Panc1 (cell line): ENCODE measurements around the gene NUMBL. TPM values are rescaled to one million over a fixed set of nuclear protein-coding genes. Genes with fewer than 3 reads are reported as not detected.

Experiments
- ATAC-seq: fragments of 200-7000 bp; cut with Tn5 transposase; 2 replicates; pipeline ENCODE4 v1.9.1; 2020; ENCODE audit warnings: mild to moderate bottlenecking, moderate library complexity
- BruUV-seq: library from RNA; stranded (reverse); fragments of 400-500 nt; replicated peaks from 2 replicates; lab custom pipeline; 2021; lab: Mats Ljungman, UMichigan
- CTCF ChIA-PET: fragments of 300-600 bp; sonication (Branson Sonifier 250); formaldehyde crosslinking; loops from one replicate; lab custom pipeline; 2022; ENCODE audit warnings: antibody characterized with exemption; lab: Charles Lee
- POLR2A ChIA-PET: fragments of 300-600 bp; sonication (Branson Sonifier 250); formaldehyde crosslinking; loops from one replicate; lab custom pipeline; 2022; ENCODE audit warnings: antibody characterized with exemption; lab: Charles Lee
- DNase-seq: peaks from one replicate; pipeline ENCODE4 v3.0.0-alpha.2; 2010; ENCODE audit warnings: low read depth, low spot score
- H3K27ac ChIP-seq: 2 replicates; pipeline ENCODE4 v1.5.1; 2011; ENCODE audit warnings: mild to moderate bottlenecking, low read length, inconsistent platforms
- H3K27me3 ChIP-seq: fragments of 200-500 bp; sonication (Bioruptor generic); 2 replicates; pipeline ENCODE4 v1.6.0; 2014; ENCODE audit warnings: low read length, inconsistent platforms; ENCODE audit not compliant: control insufficient read depth, insufficient read depth
- H3K36me3 ChIP-seq: fragments of 200-500 bp; sonication (Bioruptor generic); 2 replicates; pipeline ENCODE4 v1.5.1; 2014; ENCODE audit warnings: inconsistent platforms, mild to moderate bottlenecking, low read length, moderate library complexity; ENCODE audit not compliant: control insufficient read depth, insufficient read depth
- H3K4me1 ChIP-seq: 2 replicates; pipeline ENCODE4 v1.5.1; 2011; ENCODE audit warnings: inconsistent platforms, mild to moderate bottlenecking, low read length, moderate library complexity; ENCODE audit not compliant: control insufficient read depth, insufficient read depth
- H3K4me3 ChIP-seq, 2 experiments: 2 replicates each; pipeline ENCODE4 v1.5.1; 2011 to 2012; ENCODE audit warnings: low read depth in 2 of 2, low read length in 2 of 2, mild to moderate bottlenecking in 2 of 2, inconsistent platforms in 1 of 2, moderate library complexity in 1 of 2
- H3K9me3 ChIP-seq: fragments of 200-500 bp; sonication (Bioruptor generic); 2 replicates; pipeline ENCODE4 v1.5.1; 2014; ENCODE audit warnings: low read depth, mild to moderate bottlenecking, inconsistent platforms, low read length, moderate library complexity; ENCODE audit not compliant: control insufficient read depth, insufficient read depth
- CTCF ChIP-seq: fragments of 450-650 bp; IDR thresholded peaks from 2 replicates; pipeline ENCODE4 v1.5.1; 2017; ENCODE audit warnings: mild to moderate bottlenecking
- POLR2AphosphoS5 ChIP-seq: IDR thresholded peaks from 2 replicates; pipeline ENCODE4 v1.6.1; 2012; ENCODE audit warnings: mild to moderate bottlenecking, low read depth, low read length, moderate library complexity
- SIN3A ChIP-seq: IDR thresholded peaks from 2 replicates; pipeline ENCODE4 v1.6.1; 2012; ENCODE audit warnings: low read depth, mild to moderate bottlenecking, low read length, moderate library complexity, borderline replicate concordance; ENCODE audit not compliant: insufficient read depth
- TCF7L2 ChIP-seq: IDR thresholded peaks from 2 replicates; pipeline ENCODE4 v1.6.1; 2011; ENCODE audit warnings: mild to moderate bottlenecking, low read depth, low read length, inconsistent platforms
- in situ Hi-C: cut with HindIII; loops from 2 replicates; pipeline ENCODE4 v1.10.0; 2016; ENCODE audit warnings: low sequenced_read_pairs, low pct_unique_long_range_greater_than_20kb
- intact Hi-C: fragments of 100-400 bp; cut with micrococcal nuclease; formaldehyde crosslinking; loops from one replicate; pipeline ENCODE4 v1.10.0; 2022; ENCODE audit not compliant: unreplicated experiment
- total RNA-seq: library from RNA; stranded (reverse); gene quantifications from one replicate; pipeline ENCODE4 v1.2.1, GENCODE V29; 2021; ENCODE audit not compliant: unreplicated experiment
- TF ChIP-seq, protein P1 (sequence below), 2 experiments: IDR thresholded peaks; 2 replicates each; pipeline ENCODE4 v1.6.1; 2011 to 2012; ENCODE audit warnings: low read depth in 2 of 2, control low read depth in 1 of 2, low read length in 1 of 2, mild to moderate bottlenecking in 1 of 2, moderate library complexity in 1 of 2; ENCODE audit not compliant: insufficient read depth in 1 of 2

The NUMBL gene
- total RNA-seq, 1 experiment from 2014 or later: 27.6 TPM

DNA sequence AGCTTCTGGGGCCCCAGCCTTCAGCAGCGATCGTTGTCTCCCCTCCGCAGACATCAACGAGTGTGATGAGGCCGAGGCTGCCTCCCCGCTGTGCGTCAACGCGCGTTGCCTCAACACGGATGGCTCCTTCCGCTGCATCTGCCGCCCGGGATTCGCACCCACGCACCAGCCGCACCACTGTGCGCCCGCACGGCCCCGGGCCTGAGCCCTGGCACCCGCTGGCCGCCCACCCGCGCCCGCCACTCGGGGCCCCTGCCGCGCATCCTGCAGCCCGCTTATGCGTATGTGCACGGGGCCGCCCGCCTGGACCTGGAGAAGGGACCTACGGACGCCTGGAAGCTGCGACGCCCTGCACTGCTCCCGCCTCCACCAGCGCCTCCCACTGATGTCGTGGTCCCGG lies 61.1 kb downstream of the NUMBL start:
- TF ChIP-seq SIN3A (no peak), CTCF (no peak), POLR2AphosphoS5 (no peak), TCF7L2 (no peak)
- TF ChIP-seq, protein P1, sequence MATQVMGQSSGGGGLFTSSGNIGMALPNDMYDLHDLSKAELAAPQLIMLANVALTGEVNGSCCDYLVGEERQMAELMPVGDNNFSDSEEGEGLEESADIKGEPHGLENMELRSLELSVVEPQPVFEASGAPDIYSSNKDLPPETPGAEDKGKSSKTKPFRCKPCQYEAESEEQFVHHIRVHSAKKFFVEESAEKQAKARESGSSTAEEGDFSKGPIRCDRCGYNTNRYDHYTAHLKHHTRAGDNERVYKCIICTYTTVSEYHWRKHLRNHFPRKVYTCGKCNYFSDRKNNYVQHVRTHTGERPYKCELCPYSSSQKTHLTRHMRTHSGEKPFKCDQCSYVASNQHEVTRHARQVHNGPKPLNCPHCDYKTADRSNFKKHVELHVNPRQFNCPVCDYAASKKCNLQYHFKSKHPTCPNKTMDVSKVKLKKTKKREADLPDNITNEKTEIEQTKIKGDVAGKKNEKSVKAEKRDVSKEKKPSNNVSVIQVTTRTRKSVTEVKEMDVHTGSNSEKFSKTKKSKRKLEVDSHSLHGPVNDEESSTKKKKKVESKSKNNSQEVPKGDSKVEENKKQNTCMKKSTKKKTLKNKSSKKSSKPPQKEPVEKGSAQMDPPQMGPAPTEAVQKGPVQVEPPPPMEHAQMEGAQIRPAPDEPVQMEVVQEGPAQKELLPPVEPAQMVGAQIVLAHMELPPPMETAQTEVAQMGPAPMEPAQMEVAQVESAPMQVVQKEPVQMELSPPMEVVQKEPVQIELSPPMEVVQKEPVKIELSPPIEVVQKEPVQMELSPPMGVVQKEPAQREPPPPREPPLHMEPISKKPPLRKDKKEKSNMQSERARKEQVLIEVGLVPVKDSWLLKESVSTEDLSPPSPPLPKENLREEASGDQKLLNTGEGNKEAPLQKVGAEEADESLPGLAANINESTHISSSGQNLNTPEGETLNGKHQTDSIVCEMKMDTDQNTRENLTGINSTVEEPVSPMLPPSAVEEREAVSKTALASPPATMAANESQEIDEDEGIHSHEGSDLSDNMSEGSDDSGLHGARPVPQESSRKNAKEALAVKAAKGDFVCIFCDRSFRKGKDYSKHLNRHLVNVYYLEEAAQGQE (IDR thresholded peaks at IDR 0.05; ENCODE audit: insufficient read depth in 1 of 2, low read depth in 2 of 2, low read length in 1 of 2): no peak
- H3K27me3 ChIP-seq: no peaks in the 10 kb centered on the region
- DNase-seq (no peak), ATAC-seq (no peak)
- intact Hi-C loops: no loop called here
- no peaks in the 10 kb centered on the region for H3K9me3 ChIP-seq
- H3K4me3 ChIP-seq: no peak overlapping the region
- in situ Hi-C loops: no loop called here
- BruUV-seq: no TSS peak
- H3K27ac ChIP-seq: no peak overlapping the region
- ChIA-PET CTCF (no interaction called here), POLR2A (no interaction called here)
- no peaks in the 10 kb centered on the region for H3K4me1 ChIP-seq
- H3K36me3 ChIP-seq: no peaks in the 10 kb centered on the region

DNA sequence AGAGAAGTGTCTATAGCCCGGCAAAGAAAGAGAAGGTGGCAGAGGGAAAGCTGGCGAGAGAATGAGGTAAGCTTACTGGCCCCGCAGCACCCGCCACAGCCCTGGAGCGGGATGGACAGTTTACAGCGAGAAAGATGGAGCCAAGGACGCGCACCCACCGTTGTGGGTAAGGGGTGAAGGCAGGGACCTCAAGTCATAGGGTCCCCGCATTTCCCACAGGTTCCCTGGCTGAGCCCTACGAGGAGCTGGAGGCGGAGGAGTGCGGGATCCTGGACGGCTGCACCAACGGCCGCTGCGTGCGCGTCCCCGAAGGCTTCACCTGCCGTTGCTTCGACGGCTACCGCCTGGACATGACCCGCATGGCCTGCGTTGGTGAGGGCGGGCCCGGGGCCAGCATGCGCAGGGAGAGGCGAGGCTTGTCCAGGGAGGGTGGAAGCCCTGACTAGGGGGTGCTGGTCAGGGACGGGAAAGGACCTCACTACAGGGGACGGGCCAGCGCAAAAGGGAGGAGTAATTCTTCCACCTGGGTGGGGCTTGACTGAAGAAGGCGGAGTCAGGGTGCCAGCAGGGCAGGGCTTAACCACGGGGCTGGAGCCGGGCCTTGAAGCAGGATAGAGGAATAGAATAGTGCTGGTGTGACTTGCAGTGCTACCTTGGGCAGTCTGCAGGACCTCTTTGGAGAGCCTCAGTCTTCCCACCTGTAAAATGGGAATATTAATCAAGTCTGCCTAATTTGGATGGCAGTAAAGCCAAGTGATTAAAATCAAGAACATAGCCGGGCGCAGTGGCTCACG lies 62.8 kb downstream of the NUMBL start:
- no peaks in the 10 kb centered on the region for H3K36me3 ChIP-seq
- TF ChIP-seq POLR2AphosphoS5 (no peak), SIN3A (no peak), CTCF (no peak), TCF7L2 (no peak)
- TF ChIP-seq, protein P1 (IDR thresholded peaks at IDR 0.05; ENCODE audit: insufficient read depth in 1 of 2, low read depth in 2 of 2, low read length in 1 of 2): no peak
- POLR2A ChIA-PET: no interaction called here
- CTCF ChIA-PET: no interaction called here
- no peak for DNase-seq
- H3K4me3 ChIP-seq: no peak overlapping the region
- intact Hi-C loops (no loop called here), in situ Hi-C loops (no loop called here)
- no peaks in the 10 kb centered on the region for H3K9me3 ChIP-seq
- H3K27me3 ChIP-seq: no peaks in the 10 kb centered on the region
- no TSS peak for BruUV-seq
- no peak for ATAC-seq
- no peaks in the 10 kb centered on the region for H3K4me1 ChIP-seq
- no peak overlapping the region for H3K27ac ChIP-seq
